GM12891 (cell line): ENCODE measurements around the gene ELMO1.

Experiments used
- DNase-seq: peaks from one replicate; pipeline ENCODE4 v3.0.0; 2011; ENCODE audit warnings: low spot score; ENCODE audit not compliant: insufficient read length
- FAIRE-seq: peaks from 2 replicates; lab custom pipeline; 2011; peaks lifted over from hg19 to GRCh38; lab: Jason Lieb, UNC
- PAX5 ChIP-seq: IDR thresholded peaks from 2 replicates; pipeline ENCODE4 v1.6.1; 2011; ENCODE audit warnings: low read length, moderate library complexity, mild to moderate bottlenecking; ENCODE audit not compliant: insufficient read depth, severe bottlenecking
- POLR2A ChIP-seq: IDR thresholded peaks from 2 replicates; pipeline ENCODE4 v1.6.1; 2011; ENCODE audit warnings: low read depth, low read length, control low read depth
- POLR2AphosphoS5 ChIP-seq: IDR thresholded peaks from 2 replicates; pipeline ENCODE4 v1.6.1; 2011; ENCODE audit warnings: low read depth, low read length, control low read depth
- POU2F2 ChIP-seq: IDR thresholded peaks from 2 replicates; pipeline ENCODE4 v1.6.1; 2011; ENCODE audit warnings: low read depth, mild to moderate bottlenecking, control low read depth, low read length, moderate library complexity
- SPI1 ChIP-seq: IDR thresholded peaks from 2 replicates; pipeline ENCODE4 v1.6.1; 2011; ENCODE audit warnings: low read depth, low read length, control low read depth
- TAF1 ChIP-seq: IDR thresholded peaks from 2 replicates; pipeline ENCODE4 v1.6.1; 2011; ENCODE audit warnings: low read depth, low read length, control low read depth

ELMO1 gene

GRCh38 chr7:37040330-37040729 lies 408.3 kb downstream of the ELMO1 start:
- TF ChIP-seq POU2F2: no peak
- TF ChIP-seq PAX5: no peak
- no peak for TF ChIP-seq POLR2A
- no peak for FAIRE-seq

GRCh38 chr7:37039131-37039749 lies 409.4 kb downstream of the ELMO1 start:
- FAIRE-seq (no peak), DNase-seq (no peak)
- TF ChIP-seq TAF1: no peak
- no peak for TF ChIP-seq SPI1
- TF ChIP-seq POLR2A: no peak
- TF ChIP-seq PAX5: no peak
- no peak for TF ChIP-seq POLR2AphosphoS5
- no peak for TF ChIP-seq POU2F2

More at GRCh38 chr7:37040330-37040729, 408.3 kb downstream of the ELMO1 start:
- no peak for DNase-seq

DNA sequence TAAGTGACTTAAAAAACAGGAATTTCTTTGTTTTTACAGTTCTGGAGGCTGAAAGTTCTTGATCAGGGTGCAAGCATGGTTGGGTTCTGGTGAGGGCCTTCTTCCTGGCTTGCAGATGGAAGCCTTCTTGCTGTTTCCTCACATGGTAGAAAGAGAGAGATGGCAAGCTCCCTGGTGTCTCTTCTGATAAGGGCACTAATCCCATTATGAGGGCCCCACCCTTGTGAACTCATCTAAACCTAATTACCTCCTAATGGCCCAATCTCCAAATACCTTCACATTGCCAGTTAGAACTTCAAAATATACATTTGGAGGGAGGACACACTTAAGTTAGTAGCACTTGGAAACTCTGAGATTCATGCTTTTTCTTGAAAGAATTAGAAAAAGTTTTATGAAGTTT lies 410.0 kb downstream of the ELMO1 start:
- DNase-seq (no peak), FAIRE-seq (no peak)
- no peak for TF ChIP-seq POU2F2
- no peak for TF ChIP-seq TAF1

DNA sequence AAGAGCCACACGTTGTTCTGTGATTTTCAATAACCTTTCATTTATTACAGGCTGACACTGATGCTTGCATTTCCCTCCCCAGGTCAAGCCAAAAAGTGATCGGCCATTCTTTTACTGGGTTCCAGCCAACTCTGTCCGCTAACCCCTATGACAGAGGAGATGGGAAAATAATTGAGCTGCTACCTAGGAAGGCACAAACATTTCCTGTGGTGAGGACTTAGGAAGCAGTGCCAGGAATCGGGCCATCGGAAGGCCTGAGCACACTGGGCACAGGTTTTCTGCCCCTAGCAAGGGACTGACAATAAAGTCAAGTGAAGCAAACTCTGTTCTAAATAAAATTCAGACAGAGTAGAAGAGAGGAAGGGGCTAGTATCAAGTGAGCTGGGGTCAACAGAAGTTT lies 411.4 kb downstream of the ELMO1 start:
- no peak for DNase-seq
- no peak for TF ChIP-seq POU2F2
- no peak for TF ChIP-seq POLR2AphosphoS5
- TF ChIP-seq SPI1: no peak
- FAIRE-seq: no peak

GRCh38 chr7:37035631-37036030 lies 413.0 kb downstream of the ELMO1 start:
- no peak for TF ChIP-seq POLR2A
- TF ChIP-seq TAF1: no peak
- no peak for TF ChIP-seq POU2F2
- TF ChIP-seq PAX5: no peak
- no peak for TF ChIP-seq SPI1
- FAIRE-seq (no peak), DNase-seq (no peak)

GRCh38 chr7:37033141-37033540 lies 415.5 kb downstream of the ELMO1 start:
- FAIRE-seq: no peak
- no peak for TF ChIP-seq TAF1
- TF ChIP-seq PAX5: no peak
- no peak for TF ChIP-seq SPI1
- no peak for TF ChIP-seq POLR2AphosphoS5
- no peak for TF ChIP-seq POU2F2
- no peak for TF ChIP-seq POLR2A
- DNase-seq: no peak

DNA sequence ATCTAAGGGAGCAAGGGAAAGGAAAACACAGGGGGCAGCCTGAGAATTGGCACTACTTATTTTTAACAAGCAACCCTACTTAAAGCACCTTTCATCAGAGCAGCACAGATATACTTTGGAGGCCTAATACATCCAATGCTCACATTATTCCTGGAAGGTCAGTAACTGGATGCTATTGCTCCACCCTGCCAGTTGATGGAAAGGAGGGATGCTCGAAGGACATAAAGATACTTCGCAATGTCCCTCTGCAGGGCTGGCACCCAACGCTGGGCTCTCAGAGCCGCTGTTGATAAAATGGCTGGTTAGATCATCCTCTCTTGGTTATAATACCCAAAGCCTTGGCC lies 416.4 kb downstream of the ELMO1 start:
- FAIRE-seq: no peak
- no peak for DNase-seq
- no peak for TF ChIP-seq PAX5
- TF ChIP-seq TAF1: no peak
- no peak for TF ChIP-seq SPI1
- TF ChIP-seq POLR2AphosphoS5: no peak
- TF ChIP-seq POLR2A: no peak

- FAIRE-seq (no peak), DNase-seq (no peak)
Observed at GRCh38 chr7:37031571-37032257, 416.9 kb downstream of the ELMO1 start.

GRCh38 chr7:37028909-37029440 lies 419.7 kb downstream of the ELMO1 start:
- TF ChIP-seq SPI1: no peak
- no peak for TF ChIP-seq PAX5
- no peak for TF ChIP-seq POLR2A
- TF ChIP-seq POLR2AphosphoS5: no peak
- TF ChIP-seq POU2F2: no peak
- no peak for TF ChIP-seq TAF1
- FAIRE-seq (no peak), DNase-seq (no peak)

More at GRCh38 chr7:37031571-37032257, 416.9 kb downstream of the ELMO1 start:
- TF ChIP-seq POLR2A (no peak), POU2F2 (no peak), PAX5 (no peak), POLR2AphosphoS5 (no peak), SPI1 (no peak), TAF1 (no peak)

DNA sequence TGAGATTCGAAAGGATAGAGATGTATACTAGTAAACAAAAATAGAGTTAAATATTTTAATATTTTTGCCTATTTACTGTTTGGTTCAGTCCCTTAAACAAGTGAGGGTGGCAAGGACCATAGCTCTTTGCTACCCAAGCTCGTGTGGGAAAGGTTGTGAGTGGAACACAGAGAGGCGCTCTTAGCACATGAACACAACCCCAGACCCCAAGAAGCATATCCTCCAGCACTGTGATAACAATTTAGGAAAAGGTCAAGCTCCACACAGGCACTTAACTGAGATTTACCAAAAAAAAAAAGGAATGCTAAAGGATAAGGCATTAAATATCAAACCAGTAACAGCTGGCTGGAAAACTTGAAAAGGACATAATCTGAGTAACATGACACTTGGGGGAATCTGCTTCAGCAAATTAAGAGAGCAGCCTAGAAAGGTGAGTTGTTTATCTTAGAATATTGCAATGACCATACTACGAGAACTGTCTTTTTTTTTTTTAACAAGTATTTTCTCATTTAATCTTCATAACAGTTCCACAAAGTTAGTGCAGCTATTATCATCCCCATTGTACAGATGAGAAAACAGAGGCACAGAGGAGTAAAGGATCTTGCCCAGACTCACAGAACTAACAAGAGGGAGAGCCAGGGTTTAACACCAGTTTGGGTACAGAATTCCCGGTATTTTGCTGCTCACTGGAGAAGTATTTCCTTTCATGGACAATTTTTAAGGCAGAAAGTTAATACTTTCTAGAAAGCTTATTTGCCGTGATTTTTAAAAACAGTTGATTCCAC lies 420.9 kb downstream of the ELMO1 start:
- no peak for FAIRE-seq
- DNase-seq: no peak
- TF ChIP-seq PAX5 (no peak), POU2F2 (no peak), POLR2A (no peak), SPI1 (no peak), POLR2AphosphoS5 (no peak), TAF1 (no peak)
